Spleen (tissue), 7 donors: ENCODE data around the gene OGDHL.

ENCODE experiments used
- POLR2A ChIP-seq, 3 donors: fragments of 450-650 bp; IDR thresholded peaks; one replicate each; pipeline ENCODE4 v1.5.1; 2017; ENCODE audit warnings: antibody characterized with exemption in 3 of 3, mild to moderate bottlenecking in 1 of 3
- POLR2AphosphoS5 ChIP-seq, 3 donors: sonication (generic); formaldehyde crosslinking; IDR thresholded peaks; one replicate each; pipeline ENCODE4 v1.5.1; 2017; ENCODE audit warnings: antibody characterized with exemption in 3 of 3
- TF ChIP-seq, protein P1 (sequence below), 11 experiments: fragments of 200-600 bp in 7 of 11; fragments of 450-650 bp in 4 of 11; sonication (generic) in 4 of 11; IDR thresholded peaks in 8 of 11; conservative IDR thresholded peaks in 3 of 11; 1 replicate in 7 of 11; 2 replicates in 4 of 11; pipeline versions ENCODE4 v1.4.0 to v1.8.0; 2016 to 2021; ENCODE audit warnings: antibody characterized with exemption in 11 of 11, inconsistent platforms in 4 of 11, mild to moderate bottlenecking in 1 of 11
- donor health status: DM: no; HTN: no; CAD: no; lungs with moderate emphysema.
- donor health status: DM: no; HTN: no; CAD: no.
- donor health status: DM: no; HTN: no; CAD: no.

DNA sequence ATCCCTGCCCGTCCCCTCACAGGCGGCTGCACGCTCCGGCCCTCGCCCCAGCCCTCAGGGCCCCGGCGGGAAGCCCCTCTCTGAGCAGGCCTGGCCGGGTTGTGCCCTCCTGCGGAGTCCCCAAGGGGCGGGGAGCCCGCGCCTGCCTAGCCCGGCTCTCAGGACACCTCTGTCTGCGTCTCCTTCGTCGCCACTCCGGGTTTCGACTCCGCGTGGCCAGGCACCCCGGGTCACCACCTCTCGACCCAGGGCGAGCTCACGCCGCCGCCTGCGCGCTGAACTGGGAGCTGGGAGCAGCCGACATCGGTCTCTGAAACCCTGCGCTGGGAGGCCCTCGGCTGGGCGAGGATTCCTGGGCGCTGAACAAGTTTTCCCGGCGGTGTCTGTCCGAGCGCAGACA is 6.2 kb upstream of the OGDHL start:
- TF ChIP-seq, protein P1, sequence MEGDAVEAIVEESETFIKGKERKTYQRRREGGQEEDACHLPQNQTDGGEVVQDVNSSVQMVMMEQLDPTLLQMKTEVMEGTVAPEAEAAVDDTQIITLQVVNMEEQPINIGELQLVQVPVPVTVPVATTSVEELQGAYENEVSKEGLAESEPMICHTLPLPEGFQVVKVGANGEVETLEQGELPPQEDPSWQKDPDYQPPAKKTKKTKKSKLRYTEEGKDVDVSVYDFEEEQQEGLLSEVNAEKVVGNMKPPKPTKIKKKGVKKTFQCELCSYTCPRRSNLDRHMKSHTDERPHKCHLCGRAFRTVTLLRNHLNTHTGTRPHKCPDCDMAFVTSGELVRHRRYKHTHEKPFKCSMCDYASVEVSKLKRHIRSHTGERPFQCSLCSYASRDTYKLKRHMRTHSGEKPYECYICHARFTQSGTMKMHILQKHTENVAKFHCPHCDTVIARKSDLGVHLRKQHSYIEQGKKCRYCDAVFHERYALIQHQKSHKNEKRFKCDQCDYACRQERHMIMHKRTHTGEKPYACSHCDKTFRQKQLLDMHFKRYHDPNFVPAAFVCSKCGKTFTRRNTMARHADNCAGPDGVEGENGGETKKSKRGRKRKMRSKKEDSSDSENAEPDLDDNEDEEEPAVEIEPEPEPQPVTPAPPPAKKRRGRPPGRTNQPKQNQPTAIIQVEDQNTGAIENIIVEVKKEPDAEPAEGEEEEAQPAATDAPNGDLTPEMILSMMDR (IDR thresholded peaks at IDR 0.05 in 8 of 11, conservative IDR thresholded peaks at IDR 0.05 in 3 of 11), result no peak
- TF ChIP-seq POLR2A (IDR thresholded peaks at IDR 0.05), result no peak
- TF ChIP-seq POLR2AphosphoS5 (IDR thresholded peaks at IDR 0.05), result no peak
